Muscle of arm (tissue), 12 donors: ENCODE data around the gene C1QTNF9. TPM values are rescaled to one million over a fixed set of nuclear protein-coding genes. Genes with fewer than 3 reads are reported as not detected.
A peak's percentile ranks its signal among the peaks of the same experiment; 100 is the strongest.
"Not testable (repeated sequence)": the region's sequence is repeated elsewhere in the genome, so short reads cannot be mapped to it uniquely, and the experiment has no call there.

ENCODE experiments used
- DNase-seq: peaks from one replicate; pipeline ENCODE4 v3.0.0-alpha.2; 2013
- polyA plus RNA-seq, 12 donors: library from polyadenylated mRNA; unstranded; fragments of 120-200 nt; gene quantifications; one replicate each; pipeline ENCODE4 v1.2.1, GENCODE V29; 2013; ENCODE audit not compliant: insufficient read length in 12 of 12

Gene C1QTNF9
- polyA plus RNA-seq, 12 donors, result 3.1 to 9.6 (median 6.5) TPM; not detected in 2

DNA sequence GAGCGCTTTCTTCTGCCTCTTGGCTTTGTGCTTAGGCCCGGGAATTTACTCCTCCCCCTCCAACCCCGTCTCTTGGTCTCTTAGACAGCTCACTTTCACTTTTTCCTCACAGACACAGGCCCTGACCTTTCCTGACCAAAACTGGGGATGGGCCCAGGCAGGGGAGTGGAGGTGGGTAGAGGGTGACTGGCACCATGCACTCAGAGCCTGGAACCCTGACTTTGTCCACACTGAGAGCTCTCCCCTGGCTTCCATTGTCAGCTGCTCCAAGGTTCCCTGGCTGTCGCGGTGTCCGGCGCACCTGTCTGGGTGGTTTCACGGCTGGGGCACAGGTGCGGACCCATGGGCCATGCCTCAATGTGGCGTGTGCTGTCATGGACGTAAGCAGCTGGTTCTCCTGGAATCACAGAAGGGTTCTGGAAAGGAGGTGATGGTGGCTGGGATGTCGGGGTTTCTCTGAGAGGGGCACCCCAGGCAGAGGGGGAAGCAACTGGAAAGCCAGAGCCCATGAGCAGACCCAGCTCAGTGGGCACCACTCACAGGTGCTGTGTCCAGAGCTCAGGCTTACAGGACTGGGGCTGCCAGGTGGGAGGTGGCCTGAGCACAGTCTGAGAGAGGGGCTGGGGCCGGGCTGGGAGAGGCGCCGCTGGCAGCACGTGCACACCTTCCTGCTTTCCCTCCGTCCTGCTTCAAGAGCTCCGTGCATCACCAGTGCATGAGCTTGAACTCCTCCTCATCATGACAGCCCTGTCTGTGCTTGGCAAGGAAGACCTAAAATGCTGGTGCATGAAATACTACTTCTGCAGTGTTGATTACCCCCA, 28.0 kb upstream of the C1QTNF9 start:
- DNase-seq, result no peak

DNA sequence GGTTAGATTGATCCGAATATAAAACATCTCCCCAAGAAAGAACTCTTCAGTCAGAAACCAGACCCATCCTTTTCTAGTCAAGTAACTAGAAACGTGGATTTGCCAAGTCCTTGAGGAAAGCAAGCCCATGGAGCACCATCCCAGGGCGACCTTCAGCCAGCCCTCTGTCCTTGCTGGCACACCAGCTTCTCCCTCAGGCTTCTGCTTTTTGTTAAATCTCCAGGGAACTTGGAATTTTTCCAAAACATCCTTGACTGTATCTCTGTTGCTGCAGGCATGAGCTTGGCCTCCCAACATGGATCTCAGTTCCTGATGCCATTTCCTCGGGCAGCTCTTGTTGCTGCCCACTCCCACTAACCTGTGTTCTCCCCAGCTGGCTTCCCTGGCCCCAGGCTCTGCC, 27.1 kb upstream of the C1QTNF9 start:
- DNase-seq, result no peak

DNA sequence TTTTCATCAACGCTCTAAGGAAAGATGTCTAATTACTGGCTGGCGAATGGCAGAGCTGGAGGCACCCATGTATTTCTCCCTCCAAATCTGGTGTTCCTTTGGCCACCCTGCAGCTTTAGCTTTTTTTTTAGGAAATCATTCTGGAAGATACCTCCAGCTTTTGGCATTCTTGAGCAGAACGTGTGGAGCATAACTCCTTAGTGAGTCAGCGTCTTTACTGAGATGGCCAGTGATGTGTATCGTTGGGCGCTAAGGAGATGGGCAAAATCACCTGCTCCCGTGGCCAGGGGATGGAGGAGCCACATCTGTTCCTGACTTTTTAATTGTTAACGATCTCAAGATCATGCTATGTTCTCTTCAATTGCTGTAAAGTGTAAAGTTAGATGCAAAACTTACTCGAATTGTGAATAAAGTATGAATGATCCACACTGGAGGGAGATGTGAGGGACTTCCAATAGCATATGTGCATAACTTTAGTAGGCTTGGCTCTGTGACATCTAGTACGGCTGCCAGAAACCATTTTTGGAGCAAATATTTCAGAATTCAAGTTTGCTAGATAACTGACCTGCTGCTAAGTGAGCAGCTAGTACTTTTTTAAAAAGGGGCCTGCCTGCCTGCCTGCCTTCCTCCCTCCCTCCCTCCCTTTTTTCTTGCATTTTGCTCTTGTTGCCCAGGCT, 24.4 kb upstream of the C1QTNF9 start:
- DNase-seq, result no peak

DNA sequence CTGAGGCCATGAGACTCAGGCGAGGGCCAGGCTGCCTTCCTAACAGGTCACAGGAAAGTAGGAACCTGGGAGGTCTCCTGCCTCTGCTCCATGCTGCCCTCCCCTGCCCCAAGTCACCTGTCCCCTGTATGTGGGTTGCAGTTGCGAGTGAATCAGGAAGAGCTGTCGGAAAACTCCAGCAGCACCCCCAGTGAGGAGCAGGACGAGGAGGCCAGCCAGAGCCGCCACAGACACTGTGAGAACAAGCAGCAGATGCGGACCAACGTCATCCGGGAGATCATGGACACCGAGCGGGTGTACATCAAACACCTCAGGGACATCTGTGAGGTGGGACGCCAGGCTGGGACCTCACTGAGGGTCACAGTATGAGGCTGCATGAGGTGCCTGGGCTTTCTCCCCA, 22.8 kb upstream of the C1QTNF9 start:
- no peak for DNase-seq

DNA sequence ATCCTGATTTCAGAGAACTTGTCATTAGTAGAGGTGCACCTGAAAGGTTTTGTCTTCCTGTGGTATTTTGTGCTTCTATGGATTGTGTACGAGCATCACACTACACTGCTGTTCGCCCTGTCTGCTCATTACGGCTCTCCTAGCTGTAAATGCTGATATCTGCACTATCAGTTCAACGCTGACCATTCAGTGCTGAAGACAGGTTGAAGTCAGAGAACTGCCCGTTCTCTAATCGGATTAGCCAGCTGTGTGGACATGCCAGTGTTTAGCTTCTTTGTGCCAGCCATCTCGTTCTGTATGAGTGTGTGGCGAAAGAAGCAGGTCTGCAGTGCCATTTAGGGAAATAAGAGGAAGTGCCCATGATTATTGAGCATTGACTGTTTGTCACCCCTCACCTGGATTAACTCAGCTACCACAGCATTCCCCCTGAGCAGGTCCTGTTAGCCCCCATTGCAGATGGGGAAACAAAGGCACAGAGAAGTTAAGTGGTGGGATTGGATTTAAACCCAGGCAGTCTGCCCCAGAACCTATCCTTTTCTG, 21.6 kb upstream of the C1QTNF9 start:
- DNase-seq, result no peak

DNA sequence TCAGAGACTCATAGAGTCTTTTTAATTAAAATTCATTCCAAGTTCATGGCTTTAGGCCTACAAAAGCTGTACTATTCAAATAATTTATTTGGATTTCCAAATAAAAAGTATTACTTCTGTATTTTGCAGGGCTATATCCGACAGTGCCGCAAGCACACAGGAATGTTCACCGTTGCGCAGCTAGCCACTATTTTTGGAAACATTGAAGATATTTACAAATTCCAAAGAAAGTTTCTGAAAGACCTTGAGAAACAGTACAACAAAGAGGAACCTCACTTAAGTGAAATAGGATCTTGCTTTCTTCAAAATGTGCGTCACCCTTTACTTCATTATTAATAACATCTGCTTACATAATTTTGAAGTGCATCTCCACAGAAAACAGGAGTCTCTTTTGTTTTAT, 20.5 kb upstream of the C1QTNF9 start:
- DNase-seq, result no peak

DNA sequence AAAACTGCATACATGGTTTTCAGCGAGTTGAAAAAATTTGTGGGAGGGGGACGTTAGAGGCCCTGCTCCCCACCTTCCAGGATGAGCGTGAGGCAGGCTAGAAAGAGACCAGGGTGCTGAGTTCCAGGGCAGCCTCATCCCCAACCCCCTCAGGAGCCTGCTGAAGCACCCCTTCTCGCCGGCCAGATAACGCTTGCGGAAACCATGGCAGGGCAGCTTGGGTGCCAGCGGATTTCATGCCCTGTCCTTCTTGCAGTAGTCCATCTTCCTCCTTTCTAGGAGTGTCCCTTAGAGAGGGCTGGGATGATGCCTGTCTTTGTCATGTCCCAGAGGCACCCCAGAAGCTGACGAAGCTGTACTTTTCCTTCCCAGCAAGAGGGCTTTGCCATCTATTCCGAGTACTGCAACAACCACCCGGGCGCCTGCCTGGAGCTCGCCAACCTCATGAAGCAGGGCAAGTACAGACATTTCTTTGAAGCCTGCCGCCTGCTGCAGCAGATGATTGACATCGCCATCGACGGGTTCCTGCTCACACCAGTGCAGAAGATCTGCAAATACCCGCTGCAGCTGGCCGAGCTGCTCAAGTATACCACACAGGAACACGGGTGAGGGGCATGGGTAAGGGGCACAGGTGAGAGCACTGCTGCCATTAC, 19.0 kb upstream of the C1QTNF9 start:
- DNase-seq, result no peak

DNA sequence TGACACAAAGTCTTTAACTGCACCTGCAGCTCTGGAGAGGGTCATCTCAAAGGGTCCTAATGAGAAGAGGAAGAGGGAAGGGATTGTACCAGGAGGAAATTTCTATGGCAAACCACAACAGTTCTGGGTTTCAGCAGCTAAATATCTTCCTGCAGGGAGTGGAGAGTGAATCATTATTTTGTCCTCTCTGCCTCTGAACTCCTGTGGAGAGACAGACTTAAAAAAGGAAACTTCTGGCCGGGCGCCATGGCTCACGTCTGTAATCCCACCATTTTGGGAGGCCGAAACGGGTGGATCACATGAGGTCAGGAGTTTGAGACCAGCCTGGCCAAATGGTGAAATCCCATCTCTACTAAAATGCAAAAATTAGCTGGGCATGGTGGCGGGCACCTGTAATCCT, 16.9 kb upstream of the C1QTNF9 start:
- no peak for DNase-seq

DNA sequence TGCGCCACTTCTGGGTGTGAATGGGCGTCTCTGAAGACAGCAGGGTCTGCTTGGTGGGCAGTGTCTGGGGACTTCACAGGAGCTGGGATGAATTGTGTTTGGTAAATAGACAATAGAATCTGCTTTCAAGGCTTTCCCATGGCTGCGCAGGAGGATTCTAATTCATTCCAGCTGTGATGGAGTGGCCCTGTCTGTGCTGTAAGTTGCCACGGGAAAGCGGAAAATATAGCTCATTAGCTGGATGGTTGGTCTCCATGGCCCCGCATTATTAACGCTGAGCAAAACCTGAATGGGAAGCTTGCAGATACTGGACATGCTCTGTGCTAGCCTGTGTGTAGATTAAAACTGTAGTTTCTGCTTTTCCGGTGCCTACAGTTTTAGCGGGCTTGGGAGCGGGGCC, 15.6 kb upstream of the C1QTNF9 start:
- DNase-seq, result no peak

DNA sequence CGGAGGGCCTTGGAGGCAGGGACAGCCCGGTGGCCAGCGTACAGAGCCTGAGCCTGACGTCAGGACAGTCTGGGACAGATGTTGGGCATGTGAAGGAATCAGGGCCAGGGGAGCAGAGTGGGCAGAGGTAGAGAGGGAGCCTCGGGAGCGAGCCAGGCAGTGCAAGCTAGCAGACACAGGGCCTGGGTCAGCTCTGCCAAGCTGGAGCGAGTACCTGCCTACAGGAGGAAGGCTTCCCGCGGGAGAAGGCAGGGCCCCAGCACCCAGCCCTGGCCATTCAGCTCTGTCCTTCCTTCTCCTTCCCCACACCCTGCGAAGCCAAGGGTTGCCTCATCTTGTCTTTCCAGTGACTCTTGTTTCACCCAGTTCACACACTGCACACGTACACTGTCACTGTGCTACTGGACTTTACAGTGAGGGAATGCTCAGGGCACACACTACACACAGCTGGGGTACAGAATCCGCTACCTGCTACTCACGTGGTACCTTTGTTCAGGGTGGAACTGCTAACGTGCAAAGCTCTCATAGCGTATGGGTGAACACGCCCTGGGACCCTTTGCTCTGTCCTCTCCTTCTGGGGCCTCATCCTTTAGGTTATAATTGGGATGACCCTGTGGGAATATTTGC, 9.8 kb upstream of the C1QTNF9 start:
- DNase-seq, result no peak

DNA sequence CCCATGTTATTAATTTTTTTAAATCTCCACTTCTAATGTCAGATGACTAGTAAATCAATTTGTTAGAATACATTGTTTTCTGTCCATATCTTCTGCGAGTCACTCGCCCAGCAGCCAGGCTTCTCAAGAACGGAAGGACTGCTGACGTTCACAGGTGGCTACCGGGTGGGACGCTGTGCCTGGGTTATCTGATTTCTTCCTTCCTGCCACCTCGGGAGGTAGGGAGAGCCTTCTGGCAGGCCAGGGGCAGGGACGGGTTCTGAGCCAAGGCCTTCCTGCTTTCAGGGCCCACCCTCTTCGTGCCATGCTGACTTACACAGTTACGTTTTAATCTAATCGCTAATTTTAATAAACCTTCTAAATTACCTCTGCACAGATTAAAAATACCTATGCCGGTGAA, 7.9 kb upstream of the C1QTNF9 start:
- no peak for DNase-seq

DNA sequence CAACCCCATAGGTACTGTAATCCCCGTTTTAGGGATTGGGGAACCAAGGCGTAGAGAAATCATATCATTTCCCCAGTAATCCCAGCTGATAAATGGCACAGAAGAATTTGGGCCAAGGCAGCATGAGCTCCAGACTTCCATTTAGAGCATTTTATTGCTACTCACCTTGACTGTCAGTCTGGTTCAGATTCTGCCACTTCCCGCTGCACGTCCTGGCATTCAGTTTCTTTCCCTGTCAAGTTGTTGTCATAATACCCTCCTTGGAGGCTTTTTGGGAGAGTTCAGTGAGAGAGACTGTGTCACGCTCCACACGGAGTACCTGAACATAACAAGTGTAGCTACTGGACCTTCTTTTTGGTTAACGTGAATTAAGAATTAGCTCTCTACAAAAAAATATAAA, 7.5 kb upstream of the C1QTNF9 start:
- DNase-seq, result no peak

DNA sequence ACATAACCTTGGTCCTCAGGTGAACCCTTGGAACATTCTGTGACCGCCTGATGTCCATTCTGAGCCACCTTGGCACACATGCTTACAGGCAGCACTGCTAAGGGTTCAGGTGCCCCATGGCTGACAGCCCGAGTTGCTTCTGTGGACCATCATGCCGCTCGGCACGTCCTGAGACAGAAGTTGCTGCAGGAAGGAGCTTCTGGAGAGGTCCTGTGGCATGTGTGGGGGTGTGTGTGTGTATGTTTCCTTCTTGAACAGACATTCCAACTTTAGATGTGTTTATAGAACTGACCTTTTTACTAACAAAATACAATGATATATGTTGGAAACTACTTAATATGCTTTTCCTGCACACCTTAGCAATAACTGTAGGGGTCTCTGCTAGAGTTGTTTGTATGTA, 4.8 kb upstream of the C1QTNF9 start:
- DNase-seq, result no peak

DNA sequence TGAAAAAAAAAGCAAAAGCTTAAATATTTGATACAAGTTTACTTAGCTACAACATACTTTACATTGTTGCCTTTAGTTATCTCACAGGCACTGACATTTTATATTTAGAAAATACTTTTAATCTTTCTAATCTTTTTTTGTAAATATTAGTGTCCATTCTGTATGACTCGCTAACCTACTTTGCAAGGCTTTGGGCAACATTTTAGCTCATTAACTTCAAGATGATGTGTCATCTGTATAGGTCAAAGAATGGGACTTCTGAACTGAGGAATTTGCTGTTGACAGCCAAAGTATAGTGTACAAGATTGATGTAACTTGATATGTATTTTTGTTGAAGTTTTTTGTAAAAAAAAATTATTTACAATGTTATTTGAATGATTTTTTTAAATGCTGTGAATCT, 2.7 kb upstream of the C1QTNF9 start:
- no peak for DNase-seq

DNA sequence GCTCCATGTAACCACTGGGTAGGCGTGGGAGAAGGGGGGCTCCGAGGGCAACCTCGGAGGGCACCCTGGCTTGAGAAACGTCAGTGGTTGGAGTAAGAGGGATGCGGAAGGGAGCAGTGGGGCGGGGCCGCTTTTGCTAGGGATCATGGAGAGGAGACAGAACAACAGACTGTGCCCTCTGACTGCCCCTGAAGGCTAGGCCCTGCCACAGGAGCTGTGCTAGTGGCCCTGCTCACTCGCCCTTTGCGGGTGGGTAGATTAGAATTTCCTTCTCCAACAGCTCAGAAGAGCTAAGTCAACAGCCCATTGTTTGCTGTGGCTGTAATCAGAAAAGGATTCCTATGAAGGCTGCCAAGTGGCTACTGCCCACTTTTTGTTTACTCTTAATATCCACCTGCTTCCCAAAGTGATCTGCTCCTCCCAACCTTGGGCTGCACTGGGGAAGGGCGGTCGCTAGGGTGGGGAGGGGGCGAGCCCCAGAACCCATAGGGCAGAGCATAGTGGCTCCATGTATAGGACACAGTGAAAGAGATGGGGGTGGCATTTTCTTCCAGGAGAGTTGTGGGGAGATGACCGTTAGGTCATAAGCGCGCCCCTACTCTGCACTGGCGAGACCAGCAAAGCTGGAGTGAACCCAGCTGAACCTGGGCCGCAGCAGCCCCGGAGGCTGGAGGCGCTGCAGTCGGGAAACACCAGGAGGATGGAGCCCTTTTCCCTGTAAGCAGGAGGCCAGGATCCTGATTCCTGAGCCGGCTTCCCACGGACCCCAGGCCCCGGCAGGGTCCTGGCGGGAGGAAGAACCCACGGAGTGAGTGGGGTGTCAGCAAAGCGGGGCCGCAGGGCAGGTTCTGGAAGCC, 1.9 kb upstream of the C1QTNF9 start:
- DNase-seq, result no peak

DNA sequence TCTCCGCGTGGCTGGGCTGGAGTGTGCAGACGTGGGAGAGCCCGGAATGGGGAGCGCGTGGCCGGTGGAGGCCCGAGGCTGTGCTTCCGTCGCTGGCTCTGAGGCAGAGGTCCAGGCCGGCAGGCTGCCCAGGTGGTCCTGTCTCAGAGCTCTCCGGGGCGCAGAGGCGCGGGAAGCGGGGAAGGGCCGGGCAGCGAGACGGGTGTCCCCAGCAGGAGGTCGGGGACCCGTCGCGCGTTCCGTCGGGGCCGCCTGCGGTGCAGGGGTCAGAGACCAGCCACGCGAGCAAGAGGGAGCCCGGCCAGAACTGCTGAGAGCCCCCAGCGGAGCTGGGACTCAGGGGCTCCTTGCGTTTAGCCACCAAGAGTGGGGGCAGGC, 1.3 kb upstream of the C1QTNF9 start:
- no peak for DNase-seq

DNA sequence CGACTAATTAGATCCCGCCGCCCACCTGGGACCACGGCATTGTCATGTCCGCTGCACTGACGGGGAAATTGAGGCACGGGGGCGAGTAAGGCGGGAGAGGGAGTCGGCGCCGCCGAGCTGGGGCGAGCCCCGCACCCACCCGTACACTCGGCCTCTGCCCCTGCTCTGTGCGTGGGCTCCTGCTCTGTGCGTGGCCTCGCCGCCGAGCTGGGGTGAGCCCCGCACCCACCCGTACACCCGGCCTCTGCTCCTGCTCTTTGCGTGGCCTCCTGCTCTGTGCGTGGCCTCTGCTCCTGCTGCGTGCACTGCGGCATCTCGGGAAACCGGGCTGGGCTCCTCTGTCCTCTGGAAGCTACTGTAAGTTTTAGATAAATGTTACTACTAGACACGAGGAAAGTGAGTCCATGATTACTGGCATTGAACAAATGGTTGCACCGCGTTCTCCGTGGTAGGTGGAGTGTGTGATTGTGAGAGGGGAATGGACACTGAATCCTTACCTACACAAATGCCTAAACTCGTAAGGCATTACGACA, 826 bp upstream of the C1QTNF9 start:
- DNase-seq, result no peak

DNA sequence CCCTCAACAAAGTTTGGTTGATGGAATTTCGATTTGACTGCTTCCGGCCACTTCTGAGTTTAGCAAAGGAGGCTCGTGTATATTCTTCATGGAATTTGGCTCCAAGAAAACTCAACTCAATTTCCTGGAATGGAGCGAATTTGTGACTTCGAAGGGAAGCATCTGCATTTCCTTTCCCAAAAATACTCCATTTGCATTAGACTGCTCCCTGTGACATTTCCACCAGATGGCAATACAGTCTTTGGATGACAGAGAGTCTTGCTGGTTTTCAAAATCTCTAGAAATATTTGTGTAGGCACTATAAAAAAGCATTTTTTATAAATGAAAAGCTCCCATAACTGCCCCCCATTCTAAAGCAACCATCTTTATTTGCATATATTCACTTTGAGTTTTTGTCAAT, 4.1 kb downstream of the C1QTNF9 start:
- DNase-seq, result peak; percentile 37

DNA sequence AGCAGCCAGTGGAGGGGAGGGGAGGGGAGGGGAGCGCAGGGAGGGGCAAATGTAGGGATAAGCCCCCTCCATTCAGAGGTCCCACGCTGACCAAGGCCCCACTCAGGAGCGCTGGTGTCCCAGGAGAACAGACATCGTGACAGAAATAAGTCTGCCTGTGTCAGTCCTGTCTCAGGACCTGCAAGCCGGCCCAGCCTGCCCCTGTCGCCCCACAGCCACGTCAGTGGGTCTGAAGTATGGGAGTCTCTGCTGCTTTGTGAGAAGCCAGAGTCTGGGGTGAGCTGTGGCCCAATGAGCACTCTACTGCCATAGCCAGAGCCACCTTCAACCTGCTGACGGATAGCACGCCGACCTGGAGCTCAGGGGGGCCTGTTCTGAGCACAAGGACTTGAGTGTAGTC, 8.5 kb downstream of the C1QTNF9 start:
- not testable (repeated sequence) for DNase-seq

DNA sequence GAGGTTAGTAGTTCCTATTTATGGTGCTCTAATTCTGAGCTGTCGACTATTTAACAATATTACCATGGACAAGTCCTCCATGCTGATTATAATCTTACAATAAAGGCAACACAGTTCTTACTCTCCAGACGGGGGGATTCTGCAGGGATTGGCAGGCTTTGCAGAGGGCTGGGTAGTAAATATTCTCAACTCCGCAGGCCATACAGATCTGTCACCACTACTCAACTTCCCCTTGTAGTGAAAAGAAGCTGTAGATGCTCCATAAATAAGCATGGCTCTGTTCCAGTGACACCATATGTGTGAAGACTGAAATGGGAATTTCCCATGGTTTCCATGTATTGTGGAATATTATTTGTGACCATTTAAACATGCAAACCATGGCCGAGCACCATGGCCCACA, 9.5 kb downstream of the C1QTNF9 start:
- not testable (repeated sequence) for DNase-seq

DNA sequence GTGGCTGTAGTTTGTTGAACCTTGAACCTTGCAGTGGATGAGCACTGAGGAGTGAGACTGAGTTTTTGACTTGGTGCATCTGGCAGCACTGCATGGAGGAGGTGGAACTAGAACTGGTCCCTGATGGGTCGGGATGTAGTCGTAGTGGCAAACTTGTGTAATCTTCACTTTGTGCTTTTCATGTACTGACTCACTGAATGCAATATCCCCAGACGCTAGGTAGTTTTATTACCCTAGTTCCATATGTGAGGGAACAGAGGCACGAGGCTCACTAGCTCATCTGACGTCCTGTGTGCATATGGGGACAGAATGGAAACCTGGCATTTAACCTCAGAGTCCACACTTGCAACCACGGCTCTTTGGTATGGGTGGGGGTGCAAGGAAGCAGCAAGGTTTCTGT, 10.3 kb downstream of the C1QTNF9 start:
- DNase-seq, result not testable (repeated sequence)
